DND-41 (cell line): Measurements from ENCODE around the gene TPI1.
A peak's percentile ranks its signal among the peaks of the same experiment; 100 is the strongest.

Experiments
- ATAC-seq: fragments of 200-7000 bp; cut with Tn5 transposase; 3 replicates; pipeline ENCODE4 v1.9.1; 2021; ENCODE audit warnings: low read depth; ENCODE audit not compliant: insufficient read depth
- DNase-seq: peaks from one replicate; pipeline ENCODE4 v3.0.0-alpha.2; 2020
- H2AFZ ChIP-seq: 2 replicates; pipeline ENCODE4 v1.6.0; 2012; ENCODE audit warnings: low read depth, low read length
- H3K27ac ChIP-seq: 2 replicates; pipeline ENCODE4 v1.5.1; 2012; ENCODE audit warnings: low read length, inconsistent platforms
- H3K27me3 ChIP-seq: fragments of 200-600 bp; sonication (generic); 2 replicates; pipeline ENCODE4 v1.6.0; 2012; ENCODE audit warnings: low read length, mild to moderate bottlenecking, inconsistent platforms; ENCODE audit not compliant: insufficient read depth, poor library complexity
- H3K36me3 ChIP-seq: 2 replicates; pipeline ENCODE4 v1.5.1; 2012; ENCODE audit warnings: low read length, inconsistent platforms; ENCODE audit not compliant: insufficient read depth
- H3K4me1 ChIP-seq: 2 replicates; pipeline ENCODE4 v1.5.1; 2012; ENCODE audit warnings: mild to moderate bottlenecking, low read length; ENCODE audit not compliant: insufficient read depth
- H3K4me2 ChIP-seq: 2 replicates; pipeline ENCODE4 v1.6.0; 2012; ENCODE audit warnings: mild to moderate bottlenecking, moderate library complexity, low read length, inconsistent platforms; ENCODE audit not compliant: insufficient read depth
- H3K4me3 ChIP-seq, 2 experiments: fragments of 200-600 bp in 1 of 2; shearing (Covaris generic) in 1 of 2; 2 replicates each; pipeline ENCODE4 v1.5.1; 2012 to 2016; ENCODE audit warnings: inconsistent platforms in 2 of 2, low read length in 2 of 2, mild to moderate bottlenecking in 2 of 2, low read depth in 1 of 2, moderate library complexity in 1 of 2
- H3K79me2 ChIP-seq: 2 replicates; pipeline ENCODE4 v1.6.0; 2012; ENCODE audit warnings: low read length, inconsistent platforms; ENCODE audit not compliant: insufficient read depth
- H3K9ac ChIP-seq: 2 replicates; pipeline ENCODE4 v1.6.0; 2012; ENCODE audit warnings: low read depth, mild to moderate bottlenecking, inconsistent platforms, low read length, moderate library complexity
- H3K9me3 ChIP-seq: 2 replicates; pipeline ENCODE4 v1.5.1; 2012; ENCODE audit warnings: low read length, moderate library complexity, mild to moderate bottlenecking, inconsistent platforms; ENCODE audit not compliant: insufficient read depth, severe bottlenecking
- H4K20me1 ChIP-seq: 2 replicates; pipeline ENCODE4 v1.6.0; 2012; ENCODE audit warnings: low read length; ENCODE audit not compliant: insufficient read depth
- EZH2 ChIP-seq: IDR thresholded peaks from 3 replicates; pipeline ENCODE4 v1.6.1; 2012; ENCODE audit warnings: borderline replicate concordance, low read depth, mild to moderate bottlenecking, moderate library complexity, low read length, inconsistent platforms; ENCODE audit not compliant: severe bottlenecking
- TF ChIP-seq, protein P1 (sequence below): IDR thresholded peaks from 2 replicates; pipeline ENCODE4 v1.5.1; 2012; ENCODE audit warnings: borderline replicate concordance, low read length, moderate library complexity, mild to moderate bottlenecking; ENCODE audit not compliant: poor library complexity, severe bottlenecking; ENCODE audit errors: extremely low read depth

TPI1 gene

DNA sequence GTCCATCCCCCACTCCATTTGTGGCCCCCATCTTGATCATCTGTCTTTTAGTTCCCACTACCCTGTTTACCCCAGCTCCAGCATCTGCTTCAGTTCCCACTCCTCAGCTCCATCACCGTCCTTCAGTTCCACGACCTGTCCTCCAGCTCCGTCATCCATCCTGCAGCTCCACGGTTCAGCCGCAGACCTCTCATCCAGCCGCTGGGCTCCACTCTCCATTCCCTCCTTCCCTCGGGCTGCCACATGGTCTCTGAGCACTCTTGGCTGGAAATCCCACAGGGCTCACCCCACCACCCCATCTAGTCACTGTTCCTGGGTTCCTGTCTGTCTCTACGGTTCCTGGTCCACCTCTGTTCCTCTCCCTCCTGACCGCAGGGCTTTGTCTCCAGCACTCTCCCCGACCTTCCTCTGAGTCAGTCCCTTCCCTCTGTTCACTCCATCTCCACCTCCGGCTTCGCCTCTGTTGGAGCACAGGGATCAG lies 42.4 kb upstream of the TPI1 start:
- Histone ChIP-seq H4K20me1 (peaks cover 17% of the 10 kb centered on the region), H3K4me1 (peaks cover 31% of the 10 kb centered on the region), H3K27ac (no peak overlapping the region), H3K79me2 (no peaks in the 10 kb centered on the region), H3K4me3 (no peak overlapping the region), H3K36me3 (no peaks in the 10 kb centered on the region), H2AFZ (no peak overlapping the region), H3K9ac (no peak overlapping the region), H3K4me2 (no peak overlapping the region), H3K9me3 (no peaks in the 10 kb centered on the region), H3K27me3 (peaks cover 87% of the 10 kb centered on the region)
- ATAC-seq (no peak), DNase-seq (no peak)
- no peak for TF ChIP-seq EZH2
- TF ChIP-seq, protein P1, sequence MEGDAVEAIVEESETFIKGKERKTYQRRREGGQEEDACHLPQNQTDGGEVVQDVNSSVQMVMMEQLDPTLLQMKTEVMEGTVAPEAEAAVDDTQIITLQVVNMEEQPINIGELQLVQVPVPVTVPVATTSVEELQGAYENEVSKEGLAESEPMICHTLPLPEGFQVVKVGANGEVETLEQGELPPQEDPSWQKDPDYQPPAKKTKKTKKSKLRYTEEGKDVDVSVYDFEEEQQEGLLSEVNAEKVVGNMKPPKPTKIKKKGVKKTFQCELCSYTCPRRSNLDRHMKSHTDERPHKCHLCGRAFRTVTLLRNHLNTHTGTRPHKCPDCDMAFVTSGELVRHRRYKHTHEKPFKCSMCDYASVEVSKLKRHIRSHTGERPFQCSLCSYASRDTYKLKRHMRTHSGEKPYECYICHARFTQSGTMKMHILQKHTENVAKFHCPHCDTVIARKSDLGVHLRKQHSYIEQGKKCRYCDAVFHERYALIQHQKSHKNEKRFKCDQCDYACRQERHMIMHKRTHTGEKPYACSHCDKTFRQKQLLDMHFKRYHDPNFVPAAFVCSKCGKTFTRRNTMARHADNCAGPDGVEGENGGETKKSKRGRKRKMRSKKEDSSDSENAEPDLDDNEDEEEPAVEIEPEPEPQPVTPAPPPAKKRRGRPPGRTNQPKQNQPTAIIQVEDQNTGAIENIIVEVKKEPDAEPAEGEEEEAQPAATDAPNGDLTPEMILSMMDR = no peak

DNA sequence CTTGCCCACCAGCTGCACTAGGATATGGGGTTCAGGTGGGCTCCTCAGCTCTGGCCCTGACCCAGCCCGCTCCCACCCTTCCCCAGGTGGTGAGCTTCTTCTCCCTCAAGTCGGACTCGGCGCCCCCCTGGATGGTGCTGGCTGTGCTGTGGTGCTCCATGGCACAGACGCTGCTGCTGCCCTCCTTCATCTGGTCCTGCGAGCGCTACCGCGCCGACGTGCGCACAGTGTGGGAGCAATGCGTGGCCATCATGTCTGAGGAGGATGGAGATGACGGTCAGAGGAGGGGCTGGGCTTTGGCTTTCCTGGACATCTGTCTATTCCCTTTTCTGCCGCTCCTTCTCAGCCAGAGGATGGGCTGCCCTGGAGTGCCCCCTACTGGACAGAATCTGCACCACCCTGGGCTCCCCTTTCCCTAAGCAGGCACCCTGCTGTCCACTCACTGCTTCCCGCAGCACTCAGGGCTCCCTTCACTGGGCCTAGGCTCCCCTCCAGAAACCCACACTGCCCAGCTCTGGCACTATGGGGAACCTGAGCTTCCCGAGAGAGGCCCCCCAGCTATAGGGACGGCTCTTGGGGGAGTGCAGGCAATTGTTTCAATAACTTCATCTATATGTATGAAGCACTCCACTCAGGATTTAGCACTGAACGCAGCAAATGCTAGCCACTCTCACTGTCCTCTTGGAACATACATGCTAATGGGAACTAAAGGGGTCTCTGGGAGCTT lies 41.8 kb upstream of the TPI1 start:
- TF ChIP-seq, protein P1 = peak; percentile 92
- no peak for TF ChIP-seq EZH2
- Histone ChIP-seq H3K4me1 (peaks cover 31% of the 10 kb centered on the region), H3K27ac (no peak overlapping the region), H3K9ac (no peak overlapping the region), H3K9me3 (no peaks in the 10 kb centered on the region), H3K27me3 (peaks cover 87% of the 10 kb centered on the region), H3K36me3 (no peaks in the 10 kb centered on the region), H4K20me1 (peaks cover 17% of the 10 kb centered on the region), H3K4me3 (no peak overlapping the region), H3K79me2 (no peaks in the 10 kb centered on the region), H3K4me2 (no peak overlapping the region), H2AFZ (no peak overlapping the region)
- ATAC-seq (peak; percentile 70), DNase-seq (peak; percentile 70)

- ATAC-seq (no peak), DNase-seq (no peak)
- Histone ChIP-seq H3K4me2 (no peak overlapping the region), H3K9me3 (no peaks in the 10 kb centered on the region), H3K27ac (no peak overlapping the region), H3K27me3 (peaks cover 89% of the 10 kb centered on the region), H3K4me3 (no peak overlapping the region), H3K4me1 (peaks cover 25% of the 10 kb centered on the region), H3K9ac (no peak overlapping the region), H3K36me3 (no peaks in the 10 kb centered on the region), H4K20me1 (peaks cover 17% of the 10 kb centered on the region), H3K79me2 (no peaks in the 10 kb centered on the region), H2AFZ (no peak overlapping the region)
- TF ChIP-seq EZH2 = no peak
- TF ChIP-seq, protein P1 = no peak
These were observed 41.1 kb upstream of the TPI1 start for GRCh38 chr12:6826125-6826733.
